Measurements from ENCODE around the gene ARHGAP4. TPM values are rescaled to one million over a fixed set of nuclear protein-coding genes. Genes with fewer than 3 reads are reported as not detected.

ARHGAP4 gene
- total RNA-seq, 1 experiment from 2014 or later = 67.4 TPM

GRCh38 chrX:153972368-153973126 is 46.5 kb upstream of the ARHGAP4 start, which contains the start of gene TMEM187:
TMEM187 (plus strand) TSS chrX:153972754; CDS start chrX:153982063, 9,309 bp downstream.
- peaks cover 0 to 11% of the 10 kb centered on the region in 2 experiments; a peak in 1 of 4 replicates for H3K36me3 ChIP-seq (ENCODE audit: control insufficient read depth in 1 of 2, insufficient read depth in 2 of 2, low read length in 2 of 2)
- H3K9me2 ChIP-seq (ENCODE audit: insufficient read depth) = no peaks in the 10 kb centered on the region
- peak within 1 kb of the TSS; percentile 90 for H3K27ac ChIP-seq (ENCODE audit: low read depth, low read length)
- no peak within 1 kb of the TSS for H2AFZ ChIP-seq (ENCODE audit: low read depth, low read length, poor library complexity, severe bottlenecking)
- ChIA-PET RAD21 (ENCODE audit: low non-redundant PET in 1 of 2, low total read pairs in 2 of 2, uncharacterized antibody in 2 of 2, unreplicated experiment in 2 of 2) (no interaction called here), POLR2A (interaction anchor here (1.3 to 2.0 kb wide), 2 partner anchors 25 to 47 kb away, joined by 3 to 5 read pairs; partner anchors contain the start of gene ARHGAP4), CTCF (no interaction called here)
- BruUV-seq (replicated peaks) = no TSS peak
- H3K27me3 ChIP-seq (ENCODE audit: insufficient read depth, low read length) = no peaks in the 10 kb centered on the region
- H3K4me3 ChIP-seq (replicated peaks in 1 of 2; ENCODE audit: low read depth in 1 of 2, low read length in 2 of 2) = peak within 1 kb of the TSS; percentile 75 to 78
- H3K4me1 ChIP-seq (ENCODE audit: control insufficient read depth in 1 of 2, insufficient read depth in 2 of 2, low read length in 2 of 2) = peaks cover 12 to 28% of the 10 kb centered on the region in 2 experiments
- no peaks in the 10 kb centered on the region for H4K20me1 ChIP-seq (ENCODE audit: insufficient read depth)
- no peaks in the 10 kb centered on the region for H3K9me3 ChIP-seq (ENCODE audit: control insufficient read depth in 1 of 2, insufficient read depth in 1 of 2, low read depth in 1 of 2, low read length in 2 of 2)
- H3K79me2 ChIP-seq (ENCODE audit: insufficient read depth, low read length) = peaks cover 46% of the 10 kb centered on the region
- ATAC-seq = peak; percentile 66
- DNase-seq (ENCODE audit: low read depth, low spot score) = peak; percentile 76
- intact Hi-C loops (cut with micrococcal nuclease) = loop anchor here (10.0 kb wide), 1 partner anchor 422 kb away; the partner anchor contains the start of gene RPL10
- H3K9ac ChIP-seq (ENCODE audit: low read length) = peak within 1 kb of the TSS; percentile 99
- peak within 1 kb of the TSS; percentile 85 for H3K4me2 ChIP-seq (ENCODE audit: low read length)
- TF ChIP-seq ZFX (IDR thresholded peaks at IDR 0.05) (peak; percentile 60; the same call in 1 of the 2 replicates), POLR2A (IDR thresholded peaks at IDR 0.05; ENCODE audit: borderline replicate concordance, extremely low read depth, insufficient read depth, insufficient read length) (peak; percentile 46), SRF (IDR thresholded peaks at IDR 0.05; ENCODE audit: low read depth) (no peak), POLR2AphosphoS5 (IDR thresholded peaks at IDR 0.05; ENCODE audit: low read depth, low read length) (peak; percentile 43; the same call in 1 of the 2 replicates), YY1 (IDR thresholded peaks at IDR 0.05; ENCODE audit: extremely low read depth, insufficient replicate concordance, low read depth, low read length) (no peak), MAX (IDR thresholded peaks at IDR 0.05) (no peak)
